DMS153 (cell line): Measurements from ENCODE around the gene SOAT1.
"Not testable (repeated sequence)": the region's sequence is repeated elsewhere in the genome, so short reads cannot be mapped to it uniquely, and the experiment has no call there.

Experiments
- DNase-seq: peaks from one replicate; lab custom pipeline; 2025; lab: John Stamatoyannopoulos, UW

The SOAT1 gene

GRCh38 chr1:179293340-179294327, at the start of gene SOAT1:
Gene SOAT1 (plus strand): TSS chr1:179293797. CDS start chr1:179302685, 8,888 bp downstream.
- DNase-seq: peak; percentile 96

GRCh38 chr1:179245426-179245825, 48.2 kb upstream of the SOAT1 start:
- DNase-seq: not testable (repeated sequence)

GRCh38 chr1:179247923-179248322, 45.7 kb upstream of the SOAT1 start:
- no peak for DNase-seq

GRCh38 chr1:179251675-179252074, 41.9 kb upstream of the SOAT1 start:
- peak; percentile 24 for DNase-seq

- DNase-seq: no peak
Observed at GRCh38 chr1:179252606-179253005, 41.0 kb upstream of the SOAT1 start.

GRCh38 chr1:179253286-179253972, 40.2 kb upstream of the SOAT1 start:
- no peak for DNase-seq

GRCh38 chr1:179262183-179262582, 31.4 kb upstream of the SOAT1 start:
- no peak for DNase-seq

GRCh38 chr1:179263121-179263520, 30.5 kb upstream of the SOAT1 start:
- DNase-seq: no peak

GRCh38 chr1:179264507-179264906, 29.1 kb upstream of the SOAT1 start:
- no peak for DNase-seq

- DNase-seq: no peak
Observed at GRCh38 chr1:179269071-179269470, 24.5 kb upstream of the SOAT1 start.

- DNase-seq: not testable (repeated sequence)
Observed at GRCh38 chr1:179274424-179274823, 19.2 kb upstream of the SOAT1 start.

- no peak for DNase-seq
Observed at GRCh38 chr1:179278920-179279319, 14.7 kb upstream of the SOAT1 start.

- DNase-seq: no peak
Observed at GRCh38 chr1:179283992-179284391, 9.6 kb upstream of the SOAT1 start.

- no peak for DNase-seq
Observed at GRCh38 chr1:179287946-179288345, 5.7 kb upstream of the SOAT1 start.

- DNase-seq: no peak
Observed at GRCh38 chr1:179288977-179289376, 4.6 kb upstream of the SOAT1 start.

GRCh38 chr1:179295164-179295755, 1.7 kb downstream of the SOAT1 start:
- DNase-seq: no peak

- DNase-seq: no peak
Observed at GRCh38 chr1:179296356-179297104, 2.9 kb downstream of the SOAT1 start.

- no peak for DNase-seq
Observed at GRCh38 chr1:179297105-179297378, 3.4 kb downstream of the SOAT1 start.

GRCh38 chr1:179298952-179299351, 5.4 kb downstream of the SOAT1 start:
- no peak for DNase-seq

- DNase-seq: no peak
Observed at GRCh38 chr1:179300112-179300511, 6.5 kb downstream of the SOAT1 start.

- no peak for DNase-seq
Observed at GRCh38 chr1:179302070-179302469, 8.5 kb downstream of the SOAT1 start.

- peak; percentile 49 for DNase-seq
Observed at GRCh38 chr1:179303200-179303785, 9.7 kb downstream of the SOAT1 start.
